Nephron progenitor cell (in vitro differentiated cells): ENCODE measurements around the gene NGEF.

Experiments used
- DNase-seq: peaks from one replicate; pipeline ENCODE4 v3.0.0; 2021
- H3K27ac Mint-ChIP-seq: 2 replicates; pipeline ENCODE4 v1.8.0; 2021; ENCODE audit warnings: mild to moderate bottlenecking, moderate library complexity, mixed read lengths
- H3K27me3 Mint-ChIP-seq: 2 replicates; pipeline ENCODE4 v1.8.0; 2021; ENCODE audit warnings: mild to moderate bottlenecking, low read depth, mixed read lengths; ENCODE audit not compliant: poor library complexity
- H3K36me3 Mint-ChIP-seq: 2 replicates; pipeline ENCODE4 v1.8.0; 2021; ENCODE audit warnings: low read depth, mixed read lengths
- H3K4me1 Mint-ChIP-seq: 2 replicates; pipeline ENCODE4 v1.8.0; 2021; ENCODE audit warnings: mixed read lengths
- H3K4me3 Mint-ChIP-seq: 2 replicates; pipeline ENCODE4 v1.8.0; 2021; ENCODE audit warnings: mild to moderate bottlenecking, moderate library complexity, mixed read lengths
- H3K9me3 Mint-ChIP-seq: 2 replicates; pipeline ENCODE4 v1.8.0; 2021; ENCODE audit warnings: mild to moderate bottlenecking, moderate library complexity, mixed read lengths
- TF ChIP-seq, protein P1 (sequence below): fragments of 200-600 bp; sonication (generic); IDR thresholded peaks from 2 replicates; pipeline ENCODE4 v1.5.0; 2021; ENCODE audit warnings: antibody characterized with exemption

Gene NGEF

DNA sequence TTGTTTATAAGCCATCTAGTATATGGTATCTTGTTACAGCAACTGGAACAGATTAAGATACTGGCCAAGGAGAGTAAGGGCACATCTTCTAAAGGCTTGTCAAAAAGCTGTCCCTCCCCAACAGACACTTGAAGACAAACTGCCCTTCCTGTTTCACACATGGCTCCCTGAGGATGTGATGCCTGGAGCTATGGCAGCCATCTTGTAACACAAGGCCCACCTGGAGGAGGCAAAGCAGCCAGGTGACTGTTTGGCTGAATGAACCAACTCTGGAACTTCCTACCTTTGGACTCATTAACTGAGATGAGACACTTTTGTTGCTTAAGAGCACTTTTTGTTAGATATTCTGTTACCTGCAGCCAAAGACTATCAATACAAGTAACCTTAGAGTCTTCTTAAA is 88.6 kb downstream of the NGEF start:
- peaks cover 88% of the 10 kb centered on the region for H3K27me3 Mint-ChIP-seq
- no peaks in the 10 kb centered on the region for H3K36me3 Mint-ChIP-seq
- TF ChIP-seq, protein P1, sequence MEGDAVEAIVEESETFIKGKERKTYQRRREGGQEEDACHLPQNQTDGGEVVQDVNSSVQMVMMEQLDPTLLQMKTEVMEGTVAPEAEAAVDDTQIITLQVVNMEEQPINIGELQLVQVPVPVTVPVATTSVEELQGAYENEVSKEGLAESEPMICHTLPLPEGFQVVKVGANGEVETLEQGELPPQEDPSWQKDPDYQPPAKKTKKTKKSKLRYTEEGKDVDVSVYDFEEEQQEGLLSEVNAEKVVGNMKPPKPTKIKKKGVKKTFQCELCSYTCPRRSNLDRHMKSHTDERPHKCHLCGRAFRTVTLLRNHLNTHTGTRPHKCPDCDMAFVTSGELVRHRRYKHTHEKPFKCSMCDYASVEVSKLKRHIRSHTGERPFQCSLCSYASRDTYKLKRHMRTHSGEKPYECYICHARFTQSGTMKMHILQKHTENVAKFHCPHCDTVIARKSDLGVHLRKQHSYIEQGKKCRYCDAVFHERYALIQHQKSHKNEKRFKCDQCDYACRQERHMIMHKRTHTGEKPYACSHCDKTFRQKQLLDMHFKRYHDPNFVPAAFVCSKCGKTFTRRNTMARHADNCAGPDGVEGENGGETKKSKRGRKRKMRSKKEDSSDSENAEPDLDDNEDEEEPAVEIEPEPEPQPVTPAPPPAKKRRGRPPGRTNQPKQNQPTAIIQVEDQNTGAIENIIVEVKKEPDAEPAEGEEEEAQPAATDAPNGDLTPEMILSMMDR = no peak
- DNase-seq = no peak
- H3K4me3 Mint-ChIP-seq = no peak overlapping the region
- no peak overlapping the region for H3K27ac Mint-ChIP-seq
- H3K9me3 Mint-ChIP-seq = peaks cover 5% of the 10 kb centered on the region
- H3K4me1 Mint-ChIP-seq = peaks cover 17% of the 10 kb centered on the region

DNA sequence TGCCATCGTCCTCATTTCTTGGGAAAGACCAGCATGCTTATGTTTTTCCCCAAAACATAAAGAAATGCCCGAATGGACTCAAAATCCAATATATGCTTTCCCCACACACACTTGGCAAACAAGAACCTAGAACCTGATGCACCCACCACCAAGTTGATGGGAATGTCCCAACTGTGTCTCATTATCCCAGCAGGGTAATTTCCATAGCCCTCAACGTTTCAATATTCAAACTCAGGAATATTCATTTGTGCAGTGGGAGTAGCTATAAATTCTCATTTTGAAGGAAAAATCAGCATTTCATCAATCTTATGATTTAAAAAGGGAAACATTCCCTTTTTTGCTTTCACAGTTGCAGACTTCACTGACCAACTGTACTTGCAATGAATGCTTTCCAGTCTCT is 92.3 kb downstream of the NGEF start:
- Mint-ChIP-seq H3K4me1 (peaks cover 15% of the 10 kb centered on the region), H3K4me3 (no peak overlapping the region), H3K36me3 (no peaks in the 10 kb centered on the region), H3K27ac (no peak overlapping the region), H3K27me3 (peaks cover 74% of the 10 kb centered on the region), H3K9me3 (peaks cover 5% of the 10 kb centered on the region)
- TF ChIP-seq, protein P1 = no peak
- no peak for DNase-seq

DNA sequence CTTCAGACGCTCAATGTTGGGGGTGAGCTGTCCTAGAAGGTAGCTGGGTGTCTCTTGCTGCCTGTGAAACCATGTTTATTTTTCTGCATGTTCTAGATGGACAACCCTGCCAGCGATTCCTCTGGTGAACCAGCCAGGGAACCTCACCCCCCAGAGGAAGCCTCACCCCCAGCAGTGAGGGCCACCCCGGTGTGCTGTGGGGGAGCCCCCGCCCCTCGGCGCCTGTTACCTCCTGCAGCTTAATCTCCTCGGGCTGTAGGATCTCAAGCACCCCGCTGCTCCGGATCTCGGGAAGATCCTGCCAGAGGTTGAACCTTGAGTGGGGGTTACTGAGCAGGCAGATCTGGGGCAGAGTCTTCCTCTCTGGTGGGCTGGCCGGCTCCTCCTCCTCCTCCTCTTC is 93.0 kb downstream of the NGEF start:
- Mint-ChIP-seq H3K27ac (no peak overlapping the region), H3K9me3 (peaks cover 5% of the 10 kb centered on the region), H3K36me3 (no peaks in the 10 kb centered on the region), H3K4me3 (no peak overlapping the region), H3K4me1 (peaks cover 8% of the 10 kb centered on the region), H3K27me3 (peaks cover 70% of the 10 kb centered on the region)
- DNase-seq = no peak
- TF ChIP-seq, protein P1 = no peak

DNA sequence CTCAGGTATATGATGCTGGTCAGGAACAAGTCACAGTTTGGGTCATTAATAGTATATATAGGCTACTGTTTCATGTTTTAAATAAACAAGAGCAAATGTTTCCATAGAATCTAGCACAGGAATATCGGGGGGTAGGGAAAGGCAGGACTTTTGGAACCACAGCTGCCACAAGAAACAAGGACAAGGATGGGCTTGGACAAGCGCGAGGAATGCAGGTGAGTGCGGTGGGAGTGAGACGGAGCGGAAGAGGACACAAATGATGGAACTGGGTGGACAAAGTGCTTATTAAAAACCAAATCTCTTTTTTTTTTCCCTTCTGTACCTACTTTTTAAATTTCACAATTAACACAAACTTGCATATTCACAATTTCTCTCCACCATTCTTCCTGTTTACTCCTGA is 93.9 kb downstream of the NGEF start:
- no peak overlapping the region for H3K27ac Mint-ChIP-seq
- H3K9me3 Mint-ChIP-seq = no peaks in the 10 kb centered on the region

DNA sequence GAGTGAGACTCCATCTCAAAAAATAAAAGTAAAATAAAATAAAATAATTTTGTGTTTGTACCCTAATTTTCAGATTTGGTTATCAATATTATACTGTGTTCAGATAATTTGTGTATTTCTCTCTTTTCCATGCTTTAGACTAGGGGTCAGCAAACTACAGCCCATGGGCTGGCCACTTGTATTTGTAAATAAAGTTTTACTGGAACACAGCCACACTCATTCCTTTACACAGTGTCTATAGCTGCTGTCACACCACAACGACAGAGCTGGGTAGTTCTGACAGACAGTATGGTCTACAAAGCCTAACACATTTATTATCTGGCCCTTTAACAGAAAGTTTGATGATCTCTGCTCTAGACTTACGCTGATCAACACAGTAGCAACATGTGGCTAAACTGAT is 99.2 kb downstream of the NGEF start:
- Mint-ChIP-seq H3K9me3 (peaks cover 42% of the 10 kb centered on the region), H3K27me3 (peaks cover 31% of the 10 kb centered on the region), H3K4me3 (no peak overlapping the region), H3K36me3 (peaks cover 5% of the 10 kb centered on the region), H3K4me1 (peaks cover under 1% of the 10 kb centered on the region), H3K27ac (no peak overlapping the region)
- TF ChIP-seq, protein P1 = no peak
- DNase-seq = no peak

More for the DNA sequence above, 93.9 kb downstream of the NGEF start:
- peaks cover 61% of the 10 kb centered on the region for H3K27me3 Mint-ChIP-seq
- no peak for DNase-seq
- no peaks in the 10 kb centered on the region for H3K36me3 Mint-ChIP-seq
- no peak overlapping the region for H3K4me3 Mint-ChIP-seq
- TF ChIP-seq, protein P1 = no peak
- H3K4me1 Mint-ChIP-seq = peaks cover 8% of the 10 kb centered on the region

DNA sequence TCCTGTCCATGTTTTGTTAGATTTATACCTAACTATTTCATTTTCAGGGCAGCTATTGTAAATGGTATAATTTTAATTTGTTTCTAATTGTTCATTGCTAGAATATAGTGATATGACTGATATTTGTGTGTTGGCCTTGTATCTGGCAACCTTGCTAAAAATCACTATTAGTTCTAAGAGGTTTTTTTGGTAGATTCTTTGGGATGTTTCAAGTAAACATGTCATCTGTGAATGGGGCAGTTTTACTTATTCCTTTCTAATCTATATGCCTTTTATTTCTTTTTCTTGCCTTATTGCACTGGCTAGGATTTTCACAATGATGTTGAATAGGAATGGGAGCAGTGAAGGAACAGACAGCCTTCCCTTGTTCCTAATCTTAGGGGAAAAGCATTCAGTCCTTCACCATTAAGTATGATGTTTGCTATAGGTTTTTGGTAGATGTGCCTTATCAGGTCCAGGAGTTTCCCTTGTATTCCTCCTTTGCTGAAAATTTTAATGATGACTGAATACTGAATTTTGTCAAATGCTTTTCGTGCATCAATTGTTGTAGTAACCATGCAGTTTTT is 101.3 kb downstream of the NGEF start:
- no peak for DNase-seq
- Mint-ChIP-seq H3K27ac (no peak overlapping the region), H3K4me1 (peaks cover 7% of the 10 kb centered on the region)

More for the DNA sequence above, 101.3 kb downstream of the NGEF start:
- Mint-ChIP-seq H3K9me3 (peaks cover 53% of the 10 kb centered on the region), H3K27me3 (peaks cover 29% of the 10 kb centered on the region), H3K36me3 (peaks cover 5% of the 10 kb centered on the region), H3K4me3 (no peak overlapping the region)
- TF ChIP-seq, protein P1 = no peak
